Stimulated activated naive B cell treated with anti-CD40 and anti-IgM and Interleukin-4, amounts not matched to agents 10 μg/mL and 1 μg/mL and 100 μg/mL, for 72 hours (primary cell): Measurements from ENCODE around the gene POMT1.
A peak's percentile ranks its signal among the peaks of the same experiment; 100 is the strongest.
"Not testable (repeated sequence)": the region's sequence is repeated elsewhere in the genome, so short reads cannot be mapped to it uniquely, and the experiment has no call there.

ENCODE experiments used
- ATAC-seq, 2 donors: fragments of 150-1000 bp; cut with Tn5 transposase; replicated peaks; 2 replicates each; pipeline ENCODE4 v1.10.0; 2021; ENCODE audit warnings: moderate library complexity in 1 of 2
- DNase-seq: peaks from one replicate; pipeline ENCODE4 v3.0.0; 2021
- H3K27ac Mint-ChIP-seq: one replicate; pipeline ENCODE4 v1.8.0; 2022; ENCODE audit warnings: mild to moderate bottlenecking, mixed read lengths
- H3K27me3 Mint-ChIP-seq, 2 donors: one replicate each; pipeline ENCODE4 v1.8.0; 2022; ENCODE audit warnings: mixed read lengths in 2 of 2
- H3K36me3 Mint-ChIP-seq, 2 donors: one replicate each; pipeline ENCODE4 v1.8.0; 2022; ENCODE audit warnings: mixed read lengths in 2 of 2, mild to moderate bottlenecking in 1 of 2
- H3K4me1 Mint-ChIP-seq, 2 donors: one replicate each; pipeline ENCODE4 v1.8.0; 2022; ENCODE audit warnings: mixed read lengths in 2 of 2, mild to moderate bottlenecking in 1 of 2
- H3K4me3 Mint-ChIP-seq, 2 donors: one replicate each; pipeline ENCODE4 v1.8.0; 2022; ENCODE audit warnings: mild to moderate bottlenecking in 2 of 2, mixed read lengths in 2 of 2, moderate library complexity in 1 of 2
- H3K9me3 Mint-ChIP-seq, 2 donors: one replicate each; pipeline ENCODE4 v1.8.0; 2022; ENCODE audit warnings: mixed read lengths in 2 of 2, mild to moderate bottlenecking in 1 of 2

The POMT1 gene

DNA sequence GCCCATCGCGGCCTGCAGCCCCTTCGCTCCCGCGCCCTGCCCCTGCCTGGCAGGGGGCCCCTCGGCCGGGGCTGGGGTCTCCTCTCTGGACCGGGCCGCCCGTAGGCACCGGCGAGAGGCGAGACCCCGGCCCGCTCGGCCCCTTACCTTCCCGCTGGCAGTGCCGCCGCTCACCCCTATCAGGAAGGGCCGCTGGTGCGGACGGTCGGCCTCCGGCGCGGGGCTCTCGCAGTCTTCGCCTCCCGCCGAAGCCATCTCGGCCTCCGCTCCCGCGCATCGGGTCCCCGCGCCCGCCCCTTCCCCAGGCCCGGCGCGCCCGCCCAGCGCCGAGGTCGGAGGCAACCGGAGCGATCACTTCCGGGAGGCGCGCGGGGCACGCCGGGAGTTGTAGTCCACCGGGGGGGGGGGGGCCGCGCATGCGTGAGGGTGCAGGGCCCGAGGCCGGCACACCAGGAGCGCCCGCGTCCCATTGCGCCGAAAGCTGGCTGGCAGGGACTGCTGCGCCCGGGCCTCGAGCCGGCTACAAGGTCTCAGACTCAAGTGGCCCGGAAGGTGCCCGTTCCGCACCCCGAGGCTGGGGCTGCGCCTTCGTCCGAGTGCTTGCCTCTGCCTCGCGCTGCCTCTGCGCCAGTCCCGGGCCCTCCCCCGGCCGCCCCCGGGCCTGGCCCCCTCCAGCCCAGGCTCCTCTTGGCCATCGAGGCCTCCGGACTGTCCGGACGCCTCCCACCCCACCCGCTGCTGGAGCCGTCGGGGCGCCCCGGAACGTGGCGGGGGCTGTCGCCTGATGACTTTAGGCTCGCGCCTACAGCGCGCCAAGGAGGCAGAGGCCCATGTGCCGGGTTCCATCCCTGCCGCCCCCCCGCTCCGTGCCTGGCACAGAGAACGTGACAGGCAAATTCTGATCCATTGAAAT lies 28.5 kb downstream of the POMT1 start, which contains the start of gene UCK1:
UCK1 (minus strand) TSS at position 344 of the 913 bp plus-strand sequence; CDS start at position 255, 89 bp downstream.
- H3K27me3 Mint-ChIP-seq: no peaks in the 10 kb centered on the region
- peak within 1 kb of the TSS; percentile 85 to 88 for H3K4me3 Mint-ChIP-seq
- no peaks in the 10 kb centered on the region for H3K9me3 Mint-ChIP-seq
- H3K4me1 Mint-ChIP-seq: peaks cover 16 to 39% of the 10 kb centered on the region in 2 donors
- H3K27ac Mint-ChIP-seq: peak within 1 kb of the TSS; percentile 89
- H3K36me3 Mint-ChIP-seq: peaks cover 19 to 23% of the 10 kb centered on the region in 2 donors
- DNase-seq (peak; percentile 60), ATAC-seq (peak; percentile 95)

DNA sequence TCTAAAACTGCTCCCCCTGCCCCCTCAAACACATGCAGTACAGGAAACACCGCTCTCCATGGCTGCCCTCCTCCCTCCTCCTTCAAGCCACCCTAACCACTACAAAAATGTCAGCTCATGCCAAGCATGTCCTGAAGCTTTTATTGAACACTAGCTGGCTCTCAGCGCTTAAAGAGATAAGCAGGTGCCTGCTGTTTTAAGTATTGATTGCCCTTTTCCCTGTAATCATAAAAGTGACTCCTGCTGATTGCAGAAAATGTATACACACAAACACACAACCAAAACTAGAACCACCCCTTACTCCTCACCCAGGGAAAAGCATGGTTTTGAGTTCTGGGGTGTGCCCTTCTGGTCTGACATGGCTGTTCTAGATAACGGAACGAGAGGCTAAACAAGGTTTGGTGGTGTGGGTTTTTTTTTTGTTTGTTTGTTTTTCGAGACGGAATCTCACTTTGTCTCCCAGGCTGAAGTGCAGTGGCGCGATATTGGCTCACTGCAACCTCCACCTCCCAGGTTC lies 32.1 kb downstream of the POMT1 start:
- peaks cover 13 to 25% of the 10 kb centered on the region in 2 donors for H3K4me1 Mint-ChIP-seq
- ATAC-seq (peak; percentile 57 to 66), DNase-seq (no peak)
- H3K4me3 Mint-ChIP-seq: peak overlapping the region; percentile 29 to 55
- H3K36me3 Mint-ChIP-seq: peaks cover 0 to 3% of the 10 kb centered on the region in 2 donors
- no peaks in the 10 kb centered on the region for H3K9me3 Mint-ChIP-seq
- H3K27ac Mint-ChIP-seq: peak overlapping the region; percentile 76
- H3K27me3 Mint-ChIP-seq: no peaks in the 10 kb centered on the region

DNA sequence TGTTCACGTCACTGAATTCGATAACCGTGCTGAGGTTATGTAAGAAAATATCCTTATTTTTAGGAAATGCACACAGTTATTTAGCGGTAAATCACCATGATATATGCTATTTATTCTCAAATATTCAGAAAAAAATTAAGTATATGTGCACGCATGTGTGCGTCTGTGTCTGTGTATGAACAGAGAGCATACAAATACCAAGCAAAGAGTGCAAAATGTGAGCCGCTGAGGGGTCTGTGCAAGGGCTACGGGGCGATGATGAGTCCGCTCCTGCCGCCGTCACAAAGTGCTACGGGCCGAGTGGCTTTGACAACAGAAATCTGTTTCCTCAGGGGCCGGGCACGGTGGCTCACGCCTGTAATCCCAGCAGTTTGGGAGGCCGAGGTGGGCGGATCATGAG lies 35.2 kb downstream of the POMT1 start:
- peaks cover 3 to 4% of the 10 kb centered on the region in 2 donors for H3K9me3 Mint-ChIP-seq
- no peak overlapping the region for H3K4me3 Mint-ChIP-seq
- peaks cover 7 to 11% of the 10 kb centered on the region in 2 donors for H3K4me1 Mint-ChIP-seq
- H3K27ac Mint-ChIP-seq: no peak overlapping the region
- peaks cover 2 to 5% of the 10 kb centered on the region in 2 donors for H3K36me3 Mint-ChIP-seq
- DNase-seq (no peak), ATAC-seq (no peak)
- H3K27me3 Mint-ChIP-seq: no peaks in the 10 kb centered on the region

DNA sequence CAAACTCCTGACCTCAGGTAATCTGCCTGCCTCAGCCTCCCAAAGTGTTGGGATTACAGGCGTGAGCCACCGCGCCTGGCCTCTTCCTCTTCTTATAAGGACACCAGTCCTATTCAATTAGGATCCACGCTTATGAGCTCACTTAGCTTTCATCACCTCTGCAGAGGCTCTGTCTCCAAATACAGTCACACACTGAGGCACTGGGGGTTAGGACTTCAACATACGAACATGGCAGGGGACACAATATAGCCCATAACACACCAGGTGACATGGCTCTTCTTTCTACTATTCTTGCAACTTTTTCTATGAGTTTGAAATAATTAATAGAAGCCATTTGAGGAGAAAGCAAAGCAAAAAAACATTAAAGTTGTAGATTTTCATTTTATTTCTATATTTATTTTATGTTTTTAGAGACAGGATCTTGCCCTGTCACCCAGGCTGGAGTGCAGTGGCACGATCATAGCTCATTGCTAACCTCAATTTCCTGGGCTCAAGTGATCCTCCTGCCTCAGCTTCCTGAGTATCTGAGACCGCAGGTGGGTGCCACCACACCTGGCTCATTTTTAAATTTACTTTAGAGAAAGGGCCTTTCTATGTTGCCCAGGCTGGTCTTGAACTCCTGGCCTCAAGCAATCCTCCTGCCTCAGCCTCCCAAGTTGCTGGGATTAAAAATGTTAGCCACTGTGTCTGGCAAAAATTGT lies 36.7 kb downstream of the POMT1 start:
- H3K4me3 Mint-ChIP-seq: no peak overlapping the region
- no peak for DNase-seq
- no peak overlapping the region for H3K27ac Mint-ChIP-seq

DNA sequence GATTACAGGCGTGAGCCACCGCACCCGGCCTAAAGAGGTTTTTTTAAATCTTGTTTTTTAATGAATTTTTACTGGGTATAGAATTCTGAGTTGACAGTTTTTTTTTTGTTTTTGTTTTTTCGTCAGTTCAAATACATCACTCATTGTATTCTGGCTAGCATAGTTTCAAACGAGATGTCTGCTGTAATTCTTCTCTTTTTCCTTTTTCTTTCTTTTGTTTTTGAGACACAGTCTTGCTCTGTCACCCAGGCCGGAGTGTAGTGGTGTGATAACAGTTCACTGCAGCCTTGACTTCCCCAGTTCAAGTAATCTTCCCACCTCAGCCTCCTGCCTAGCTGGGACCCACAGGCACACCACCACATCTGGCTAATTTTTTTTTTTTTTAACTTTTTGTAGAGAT lies 40.4 kb downstream of the POMT1 start:
- peaks cover 6 to 13% of the 10 kb centered on the region in 2 donors for H3K4me1 Mint-ChIP-seq
- H3K9me3 Mint-ChIP-seq: peaks cover 13 to 16% of the 10 kb centered on the region in 2 donors
- no peak overlapping the region for H3K27ac Mint-ChIP-seq
- no peak overlapping the region for H3K4me3 Mint-ChIP-seq
- peaks cover 9 to 27% of the 10 kb centered on the region in 2 donors for H3K36me3 Mint-ChIP-seq
- ATAC-seq (no peak), DNase-seq (no peak)
- H3K27me3 Mint-ChIP-seq: peaks cover 20 to 31% of the 10 kb centered on the region in 2 donors

More for the DNA sequence above, 36.7 kb downstream of the POMT1 start:
- peaks cover 9 to 12% of the 10 kb centered on the region in 2 donors for H3K9me3 Mint-ChIP-seq
- ATAC-seq: no peak
- H3K4me1 Mint-ChIP-seq: peaks cover 6 to 7% of the 10 kb centered on the region in 2 donors
- peaks cover 6 to 15% of the 10 kb centered on the region in 2 donors for H3K36me3 Mint-ChIP-seq
- H3K27me3 Mint-ChIP-seq: peaks cover 1 to 2% of the 10 kb centered on the region in 2 donors

DNA sequence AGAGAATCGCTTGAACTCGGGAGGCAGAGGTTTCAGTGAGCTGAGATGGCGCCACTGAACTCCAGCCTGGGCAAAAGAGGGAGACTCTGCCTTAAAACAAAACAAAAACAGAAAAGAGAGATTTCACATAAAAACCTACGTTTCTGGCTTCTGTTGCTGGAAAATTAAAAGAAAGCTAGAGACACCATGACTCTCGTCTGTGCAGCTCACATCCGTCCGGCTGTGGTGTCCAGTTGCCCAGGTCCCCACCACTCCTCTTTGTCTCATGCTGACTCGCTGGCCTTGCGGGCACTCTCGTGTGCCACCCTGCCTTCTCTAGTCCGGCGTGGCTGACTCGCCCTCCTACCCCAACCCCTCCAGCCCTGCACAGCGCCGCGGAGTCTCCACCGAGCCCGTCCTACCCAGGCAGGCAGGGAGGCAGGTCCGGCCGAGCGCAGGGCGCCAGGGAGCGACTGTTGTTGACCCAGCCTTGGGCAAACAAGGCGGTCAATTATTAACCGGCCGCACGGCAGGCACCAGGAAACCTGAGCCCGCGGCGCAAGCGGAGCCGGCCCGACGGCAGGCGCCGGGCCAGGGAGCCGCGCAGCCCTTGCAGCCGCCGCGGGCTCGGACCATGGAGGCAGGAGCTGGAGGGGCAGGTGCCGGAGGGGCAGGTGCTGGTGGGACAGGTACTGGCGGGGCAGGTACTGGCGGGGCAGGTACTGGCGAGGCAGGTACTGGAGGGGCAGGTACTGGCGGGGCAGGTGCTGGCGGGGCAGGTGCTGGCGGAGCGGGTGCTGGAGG lies 42.5 kb downstream of the POMT1 start, which contains the start of gene PRRT1B:
PRRT1B (plus strand) TSS at position 521 of the 783 bp plus-strand sequence; CDS start at position 614, 93 bp downstream.
- Mint-ChIP-seq H3K27ac (no peak within 1 kb of the TSS), H3K4me1 (peaks cover 6 to 13% of the 10 kb centered on the region in 2 donors), H3K4me3 (peak within 1 kb of the TSS; percentile 63 to 76), H3K27me3 (peaks cover 40 to 51% of the 10 kb centered on the region in 2 donors), H3K36me3 (peaks cover 16 to 45% of the 10 kb centered on the region in 2 donors), H3K9me3 (peaks cover 20 to 26% of the 10 kb centered on the region in 2 donors)
- ATAC-seq: no peak
- DNase-seq: no peak

DNA sequence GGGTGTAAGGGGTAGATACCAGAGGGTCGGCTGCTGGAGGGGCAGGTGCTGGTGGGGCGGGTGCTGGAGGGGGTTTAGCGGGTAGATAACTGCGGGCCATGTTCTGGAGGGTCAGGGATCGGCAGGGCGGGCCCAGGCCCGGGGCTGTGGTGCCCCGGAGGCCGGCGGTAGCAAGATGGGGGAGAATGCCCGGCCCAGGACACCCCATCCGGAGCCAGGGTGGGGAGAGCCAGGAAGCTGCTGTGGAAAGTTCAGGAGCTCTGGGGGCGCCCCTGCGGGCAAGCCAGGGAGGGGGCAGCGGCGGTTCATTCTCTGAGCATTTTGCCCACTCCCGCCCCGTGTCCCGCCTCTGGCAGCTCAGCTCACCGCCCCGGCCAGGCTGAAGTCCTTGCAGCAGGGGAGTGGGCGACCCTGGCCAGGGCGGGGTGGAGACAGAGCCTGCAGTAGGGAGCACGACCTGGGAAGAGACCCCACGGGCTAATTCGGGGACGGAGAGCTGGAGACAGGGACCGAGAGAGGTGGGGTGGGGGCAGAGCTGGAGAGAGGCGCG lies 43.1 kb downstream of the POMT1 start:
- Mint-ChIP-seq H3K27me3 (peaks cover 45 to 56% of the 10 kb centered on the region in 2 donors), H3K36me3 (peaks cover 16 to 45% of the 10 kb centered on the region in 2 donors), H3K9me3 (peaks cover 20 to 26% of the 10 kb centered on the region in 2 donors), H3K27ac (no peak overlapping the region), H3K4me3 (peak overlapping the region; percentile 63 to 76), H3K4me1 (peaks cover 6 to 13% of the 10 kb centered on the region in 2 donors)
- no peak for DNase-seq
- ATAC-seq: no peak

DNA sequence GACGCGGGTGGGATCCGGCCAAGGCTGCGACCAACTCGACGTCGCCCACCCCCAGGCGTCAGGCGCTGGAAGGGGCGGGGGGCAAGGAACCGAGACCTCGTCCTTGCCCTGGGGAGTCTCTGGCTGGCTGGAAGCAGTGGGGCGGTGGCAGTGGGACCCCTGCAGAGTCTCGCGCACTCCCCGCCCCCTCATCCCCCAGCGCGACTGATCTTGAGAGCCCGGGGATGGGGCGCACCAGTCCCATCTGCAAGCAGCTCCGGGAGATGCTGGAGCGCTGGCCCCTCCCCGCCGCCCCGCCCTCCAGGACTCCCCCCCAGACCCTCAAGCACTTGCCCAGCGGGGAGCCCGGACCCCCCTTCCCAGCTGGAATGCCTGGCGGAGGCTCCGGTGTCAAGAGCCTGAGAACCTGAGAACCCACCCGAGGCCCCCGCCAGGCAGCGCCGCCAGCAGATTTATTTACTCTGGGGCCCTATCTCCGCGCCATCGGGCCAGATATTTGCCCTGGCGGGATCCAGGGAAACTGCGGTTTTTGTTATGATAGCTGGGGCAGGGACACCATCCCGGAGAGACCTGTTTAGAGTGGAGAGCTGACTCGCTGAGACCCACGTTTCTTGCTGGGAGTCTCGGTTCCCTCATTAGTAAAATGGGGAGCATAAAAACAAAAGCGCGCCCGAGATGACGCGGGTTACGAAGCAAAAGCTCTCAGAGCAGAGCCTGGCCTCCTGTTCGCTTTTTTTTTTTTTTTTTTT lies 43.8 kb downstream of the POMT1 start:
- Mint-ChIP-seq H3K9me3 (peaks cover 20 to 26% of the 10 kb centered on the region in 2 donors), H3K4me1 (peaks cover 6 to 13% of the 10 kb centered on the region in 2 donors), H3K4me3 (peak overlapping the region; percentile 61 to 75), H3K27ac (no peak overlapping the region), H3K36me3 (peaks cover 16 to 45% of the 10 kb centered on the region in 2 donors), H3K27me3 (peaks cover 50 to 62% of the 10 kb centered on the region in 2 donors)
- ATAC-seq (peak; percentile 53 to 66), DNase-seq (no peak)

DNA sequence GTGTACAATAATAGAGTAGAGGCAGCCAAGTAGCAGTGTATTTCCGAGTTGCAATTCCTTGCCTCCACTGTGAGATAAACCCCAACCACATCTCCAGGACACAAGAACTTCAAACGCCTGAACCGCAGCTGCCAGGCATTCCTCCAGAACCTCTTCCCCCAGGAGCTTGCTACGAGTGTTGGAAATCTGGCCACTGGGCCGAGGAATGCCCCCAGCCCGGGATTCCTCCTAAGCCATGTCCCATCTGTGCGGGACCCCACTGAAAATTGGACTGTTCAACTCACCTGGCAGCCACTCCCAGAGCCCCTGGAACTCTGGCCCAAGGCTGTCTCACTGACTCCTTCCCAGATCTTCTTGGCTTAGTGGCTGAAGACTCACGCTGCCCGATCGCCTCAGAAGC lies 46.5 kb downstream of the POMT1 start:
- H3K9me3 Mint-ChIP-seq: peaks cover 12 to 15% of the 10 kb centered on the region in 2 donors
- not testable (repeated sequence) for H3K27ac Mint-ChIP-seq, H3K4me3 Mint-ChIP-seq, ATAC-seq, DNase-seq
- H3K4me1 Mint-ChIP-seq: peaks cover 6 to 13% of the 10 kb centered on the region in 2 donors
- peaks cover 11 to 32% of the 10 kb centered on the region in 2 donors for H3K36me3 Mint-ChIP-seq
- H3K27me3 Mint-ChIP-seq: peaks cover 66 to 79% of the 10 kb centered on the region in 2 donors

DNA sequence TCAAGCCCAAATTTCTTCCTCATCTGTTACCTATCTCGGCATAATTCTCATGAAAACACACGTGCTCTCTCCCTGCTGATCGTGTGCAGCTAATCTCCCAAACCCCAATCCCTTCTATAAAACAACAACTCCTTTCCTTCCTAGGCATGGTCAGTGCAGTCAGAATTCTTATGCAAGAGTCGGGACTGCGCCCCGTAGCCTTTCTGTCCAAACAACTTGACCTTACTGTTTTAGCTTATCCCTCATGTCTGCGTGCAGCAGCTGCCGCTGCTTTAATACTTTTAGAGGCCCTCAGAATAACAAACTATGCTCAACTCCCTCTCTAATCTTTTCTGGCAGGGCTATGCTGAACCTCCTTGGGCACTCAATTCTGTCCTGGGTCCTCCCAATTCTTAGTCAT lies 47.7 kb downstream of the POMT1 start:
- Mint-ChIP-seq H3K4me1 (peaks cover 9 to 13% of the 10 kb centered on the region in 2 donors), H3K27me3 (peaks cover 63 to 74% of the 10 kb centered on the region in 2 donors), H3K36me3 (peaks cover 12 to 27% of the 10 kb centered on the region in 2 donors), H3K9me3 (peaks cover 8 to 11% of the 10 kb centered on the region in 2 donors)
- H3K27ac Mint-ChIP-seq, DNase-seq, ATAC-seq, H3K4me3 Mint-ChIP-seq: not testable (repeated sequence)

DNA sequence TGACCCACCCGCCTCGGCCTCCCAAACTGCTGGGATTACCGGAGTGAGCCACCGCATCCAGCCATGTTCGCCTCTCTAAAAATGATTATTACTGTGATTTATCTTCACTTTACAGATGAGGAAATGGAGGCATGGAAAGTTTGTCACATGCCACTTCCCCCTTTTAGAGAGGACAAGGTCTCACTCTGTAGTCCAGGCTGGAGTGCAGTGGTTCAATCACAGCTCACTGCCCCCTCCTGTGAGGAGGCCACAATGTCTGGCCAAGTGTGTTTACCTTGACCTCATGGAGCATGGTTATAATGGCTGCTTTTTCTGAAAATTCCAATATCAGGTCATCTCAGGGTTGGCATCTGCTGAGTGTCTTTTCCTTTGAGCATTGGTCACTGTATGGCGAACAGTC lies 49.3 kb downstream of the POMT1 start:
- ATAC-seq (no peak), DNase-seq (no peak)
- peaks cover 8 to 11% of the 10 kb centered on the region in 2 donors for H3K9me3 Mint-ChIP-seq
- H3K4me3 Mint-ChIP-seq: no peak overlapping the region
- H3K27ac Mint-ChIP-seq: no peak overlapping the region
- H3K4me1 Mint-ChIP-seq: peaks cover 7% of the 10 kb centered on the region in 2 donors
- peaks cover 77 to 83% of the 10 kb centered on the region in 2 donors for H3K27me3 Mint-ChIP-seq
- peaks cover 12 to 34% of the 10 kb centered on the region in 2 donors for H3K36me3 Mint-ChIP-seq

DNA sequence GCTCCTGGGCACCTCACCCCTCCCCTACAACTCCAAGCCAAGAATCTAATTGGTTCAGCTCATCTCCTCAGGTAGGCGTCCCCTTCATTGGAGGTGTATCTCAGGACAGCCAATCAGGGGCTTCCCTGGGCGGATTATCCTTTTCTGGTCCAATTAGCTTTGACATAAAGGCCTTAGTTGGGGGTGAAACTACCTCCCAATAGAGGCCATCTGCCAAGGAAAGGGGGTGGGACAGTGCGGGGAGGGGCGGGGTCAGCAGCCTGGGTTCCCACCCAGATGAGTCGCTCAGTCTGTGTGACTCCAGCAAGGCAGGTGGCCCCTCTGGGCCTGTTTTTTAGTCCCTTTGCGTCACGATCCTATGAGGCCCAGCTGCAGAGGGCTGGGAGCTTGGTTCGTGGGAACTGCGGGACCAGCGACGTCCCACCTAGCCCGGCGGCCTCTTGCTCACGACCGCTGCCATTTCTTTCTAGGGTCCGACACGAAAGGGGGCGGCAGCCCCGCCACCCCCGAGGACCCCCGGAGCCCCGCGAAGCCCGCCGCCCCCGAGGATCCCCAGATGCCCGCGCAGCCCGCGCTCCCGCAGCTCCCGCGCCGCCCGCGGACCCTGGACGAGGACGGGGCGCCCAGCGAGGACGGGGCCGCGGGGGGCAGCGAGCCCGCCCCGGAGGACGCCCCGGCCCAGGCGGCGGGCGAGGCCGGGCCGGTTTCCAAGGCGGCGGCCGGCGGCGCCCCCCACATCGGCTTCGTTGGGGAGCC lies 51.5 kb downstream of the POMT1 start:
- no peak for ATAC-seq

More for the DNA sequence above, 51.5 kb downstream of the POMT1 start:
- DNase-seq: no peak
- no peaks in the 10 kb centered on the region for H3K9me3 Mint-ChIP-seq
- peaks cover 56 to 62% of the 10 kb centered on the region in 2 donors for H3K27me3 Mint-ChIP-seq
- no peak overlapping the region for H3K27ac Mint-ChIP-seq
- peaks cover 5 to 14% of the 10 kb centered on the region in 2 donors for H3K36me3 Mint-ChIP-seq
- H3K4me1 Mint-ChIP-seq: peaks cover 0 to 3% of the 10 kb centered on the region in 2 donors
- no peak overlapping the region for H3K4me3 Mint-ChIP-seq
